PC-9 (cell line): ENCODE measurements around the gene PLXDC1. TPM values are rescaled to one million over a fixed set of nuclear protein-coding genes. Genes with fewer than 3 reads are reported as not detected.
"Not testable (repeated sequence)": the region's sequence is repeated elsewhere in the genome, so short reads cannot be mapped to it uniquely, and the experiment has no call there.

Experiments used
- BruUV-seq: library from RNA; stranded (reverse); fragments of 400-500 nt; replicated peaks from 2 replicates; lab custom pipeline; 2021; lab: Mats Ljungman, UMichigan
- CTCF ChIA-PET: fragments of 300-600 bp; sonication (Branson Sonifier 250); formaldehyde crosslinking; loops from one replicate; lab custom pipeline; 2022; ENCODE audit warnings: antibody characterized with exemption; lab: Charles Lee
- POLR2A ChIA-PET: fragments of 300-600 bp; sonication (Branson Sonifier 250); formaldehyde crosslinking; loops from one replicate; lab custom pipeline; 2022; ENCODE audit warnings: antibody characterized with exemption; ENCODE audit not compliant: unreplicated experiment; lab: Charles Lee
- DNase-seq, 2 experiments: peaks; one replicate each; pipeline versions ENCODE4 v3.0.0 to v3.0.0-alpha.2; 2015 to 2022; ENCODE audit warnings: mixed read lengths in 1 of 2
- H2AFZ ChIP-seq: fragments of 200-600 bp; sonication (generic); 2 replicates; pipeline ENCODE4 v1.8.1; 2017; ENCODE audit warnings: antibody characterized with exemption
- H3F3A ChIP-seq: fragments of 200-600 bp; sonication (generic); 2 replicates; pipeline ENCODE4 v1.8.1; 2017; ENCODE audit warnings: antibody characterized with exemption, mild to moderate bottlenecking, low read depth; ENCODE audit not compliant: insufficient read depth
- H3K27ac ChIP-seq: fragments of 200-600 bp; sonication (generic); 2 replicates; pipeline ENCODE4 v1.6.1; 2016; ENCODE audit warnings: mixed run types
- H3K27me3 ChIP-seq: fragments of 200-600 bp; sonication (generic); 2 replicates; pipeline ENCODE4 v1.6.1; 2016; ENCODE audit warnings: low read depth, mixed run types; ENCODE audit not compliant: insufficient read depth
- H3K36me3 ChIP-seq: fragments of 200-600 bp; sonication (generic); 2 replicates; pipeline ENCODE4 v1.6.1; 2016; ENCODE audit warnings: low read depth, mixed run types
- H3K4me1 ChIP-seq: fragments of 200-600 bp; sonication (generic); replicated peaks from 2 replicates; pipeline ENCODE4 v1.6.1; 2016; ENCODE audit warnings: mixed run types; ENCODE audit not compliant: insufficient read depth
- H3K4me2 ChIP-seq: fragments of 200-600 bp; sonication (generic); 2 replicates; pipeline ENCODE4 v1.6.1; 2017; ENCODE audit warnings: mixed run types
- H3K4me3 ChIP-seq: fragments of 200-600 bp; sonication (generic); 2 replicates; pipeline ENCODE4 v1.6.1; 2016; ENCODE audit warnings: mixed run types
- H3K79me2 ChIP-seq: fragments of 200-600 bp; sonication (generic); 2 replicates; pipeline ENCODE4 v1.6.1; 2017; ENCODE audit warnings: low read depth, mixed run types
- H3K9me2 ChIP-seq: fragments of 200-600 bp; sonication (generic); 2 replicates; pipeline ENCODE4 v1.8.1; 2017; ENCODE audit warnings: mild to moderate bottlenecking; ENCODE audit not compliant: insufficient read depth
- H3K9me3 ChIP-seq: fragments of 200-600 bp; sonication (generic); 2 replicates; pipeline ENCODE4 v1.8.1; 2016; ENCODE audit warnings: low read depth; ENCODE audit not compliant: insufficient read depth
- H4K20me1 ChIP-seq: fragments of 200-600 bp; sonication (generic); 2 replicates; pipeline ENCODE4 v1.8.1; 2017; ENCODE audit not compliant: insufficient read depth
- CTCF ChIP-seq: fragments of 200-600 bp; sonication (generic); conservative IDR thresholded peaks from 2 replicates; pipeline ENCODE4 v1.6.1; 2017; ENCODE audit warnings: mixed run types, antibody characterized with exemption, mild to moderate bottlenecking, moderate library complexity
- EZH2 ChIP-seq: fragments of 200-600 bp; sonication (generic); IDR thresholded peaks from 2 replicates; pipeline ENCODE4 v1.8.0; 2017; ENCODE audit warnings: antibody characterized with exemption, low read depth
- intact Hi-C: fragments of 100-400 bp; cut with micrococcal nuclease; formaldehyde crosslinking; loops from one replicate; pipeline ENCODE4 v1.10.0; 2022; ENCODE audit not compliant: unreplicated experiment
- total RNA-seq: library from RNA; stranded (reverse); gene quantifications from 2 replicates; pipeline ENCODE4 v1.2.3, GENCODE V29; 2021

The PLXDC1 gene
- total RNA-seq, 1 experiment from 2014 or later, result 2.5 TPM

GRCh38 chr17:39054111-39054645 lies 97.3 kb downstream of the PLXDC1 start:
- peaks cover 8% of the 10 kb centered on the region; the same call in 1 of the 2 replicates for H3K79me2 ChIP-seq
- POLR2A ChIA-PET, result interaction anchor here (0.6 kb wide), 1 partner anchor 182 kb away, joined by 3 read pairs; no protein-coding TSS in a partner anchor
- no peaks in the 10 kb centered on the region for H3K9me3 ChIP-seq
- no peaks in the 10 kb centered on the region for H3K27me3 ChIP-seq
- no peak overlapping the region for H3K27ac ChIP-seq
- peaks cover 12% of the 10 kb centered on the region for H3K4me1 ChIP-seq
- CTCF ChIA-PET, result no interaction called here
- DNase-seq, result no peak
- no peak overlapping the region for H2AFZ ChIP-seq
- no peak for TF ChIP-seq CTCF
- H4K20me1 ChIP-seq, result no peaks in the 10 kb centered on the region
- no peak overlapping the region for H3K4me3 ChIP-seq
- H3K4me2 ChIP-seq, result no peak overlapping the region
- intact Hi-C loops, result no loop called here
- H3K9me2 ChIP-seq, result no peaks in the 10 kb centered on the region
- BruUV-seq, result no TSS peak
- H3K36me3 ChIP-seq, result no peaks in the 10 kb centered on the region
- H3F3A ChIP-seq, result peaks cover 5% of the 10 kb centered on the region; the same call in 1 of the 2 replicates

GRCh38 chr17:39052423-39052822 lies 99.0 kb downstream of the PLXDC1 start:
- H3K27ac ChIP-seq, BruUV-seq, POLR2A ChIA-PET, H3K36me3 ChIP-seq, DNase-seq, H3K27me3 ChIP-seq, CTCF ChIA-PET, H3K9me2 ChIP-seq, H3K4me3 ChIP-seq, intact Hi-C loops, H3K79me2 ChIP-seq, H4K20me1 ChIP-seq, H3F3A ChIP-seq, H3K4me1 ChIP-seq, H3K4me2 ChIP-seq, H2AFZ ChIP-seq, H3K9me3 ChIP-seq: not testable (repeated sequence)

GRCh38 chr17:39051001-39051585 lies 100.3 kb downstream of the PLXDC1 start:
- Histone ChIP-seq H3K27me3 (no peaks in the 10 kb centered on the region), H3K36me3 (no peaks in the 10 kb centered on the region)

More at GRCh38 chr17:39051001-39051585, 100.3 kb downstream of the PLXDC1 start:
- ChIA-PET POLR2A (no interaction called here), CTCF (no interaction called here)
- H3K4me3 ChIP-seq, result no peak overlapping the region
- intact Hi-C loops, result no loop called here
- H3K9me2 ChIP-seq, result no peaks in the 10 kb centered on the region
- H3K79me2 ChIP-seq, result no peaks in the 10 kb centered on the region
- TF ChIP-seq EZH2, result no peak
- no peak for TF ChIP-seq CTCF
- H3K4me1 ChIP-seq, result no peaks in the 10 kb centered on the region
- no peak overlapping the region for H3K27ac ChIP-seq
- no peak for DNase-seq
- no TSS peak for BruUV-seq
- 0 out of 2 replicates have a peak, but pooled peaks cover 1% of the 10 kb centered on the region for H3F3A ChIP-seq
- H2AFZ ChIP-seq, result no peak overlapping the region
- no peak overlapping the region for H3K4me2 ChIP-seq
- peaks cover 12% of the 10 kb centered on the region for H3K9me3 ChIP-seq
- H4K20me1 ChIP-seq, result no peaks in the 10 kb centered on the region
